ENCODE measurements around the gene FREY1.
"Not testable (repeated sequence)": the region's sequence is repeated elsewhere in the genome, so short reads cannot be mapped to it uniquely, and the experiment has no call there.

DNA sequence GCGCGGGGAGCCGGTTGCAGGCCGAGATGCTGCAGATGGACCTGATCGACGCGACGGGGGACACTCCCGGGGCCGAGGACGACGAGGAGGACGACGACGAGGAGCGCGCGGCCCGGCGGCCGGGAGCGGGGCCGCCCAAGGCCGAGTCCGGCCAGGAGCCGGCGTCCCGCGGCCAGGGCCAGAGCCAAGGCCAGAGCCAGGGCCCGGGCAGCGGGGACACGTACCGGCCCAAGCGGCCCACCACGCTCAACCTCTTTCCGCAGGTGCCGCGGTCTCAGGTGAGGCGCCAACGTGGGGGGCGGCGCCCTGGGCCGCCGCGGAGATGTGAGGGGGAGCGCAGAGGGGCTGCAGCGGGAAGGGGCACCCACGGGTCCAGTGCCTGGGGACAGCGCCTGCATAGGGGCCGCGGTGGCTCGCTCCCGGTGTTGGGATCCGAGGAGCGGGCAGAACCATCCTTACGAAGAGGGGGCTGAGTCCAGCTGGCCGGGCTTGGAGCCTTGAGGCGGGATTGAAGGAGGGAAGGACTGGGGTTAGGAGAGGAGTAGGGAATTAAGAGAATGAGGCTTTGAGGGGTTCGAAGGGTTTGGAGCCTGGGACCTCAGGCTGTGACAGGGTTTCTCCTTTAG is 6.8 kb downstream of the FREY1 start:
- not testable (repeated sequence) for TF ChIP-seq POLR2A, CTCF, EP300 (IDR thresholded peaks at IDR 0.05)

Measured in upper lobe of left lung (tissue), 4 donors.